Anterior cingulate cortex (tissue), 58 donors: ENCODE measurements around the gene FANK1.

Experiments
- DNase-seq, 58 donors: peaks; one replicate each; lab custom pipeline; 2025; lab: John Stamatoyannopoulos, UW

The FANK1 gene

GRCh38 chr10:125984346-125984745 is 88.0 kb downstream of the FANK1 start:
- no peak for DNase-seq

GRCh38 chr10:125984865-125985495 is 88.6 kb downstream of the FANK1 start:
- no peak for DNase-seq

GRCh38 chr10:125985557-125986240 is 89.3 kb downstream of the FANK1 start:
- no peak for DNase-seq

GRCh38 chr10:125989791-125990190 is 93.4 kb downstream of the FANK1 start:
- DNase-seq, result no peak

- DNase-seq, result no peak
Measured at GRCh38 chr10:125990974-125991373, 94.6 kb downstream of the FANK1 start.

GRCh38 chr10:125991392-125991791 is 95.0 kb downstream of the FANK1 start:
- DNase-seq, result no peak

- no peak for DNase-seq
Measured at GRCh38 chr10:125992254-125992653, 95.9 kb downstream of the FANK1 start.

GRCh38 chr10:125994601-125995000 is 98.2 kb downstream of the FANK1 start:
- no peak for DNase-seq

GRCh38 chr10:125995726-125996304 is 99.5 kb downstream of the FANK1 start:
- DNase-seq, result no peak

GRCh38 chr10:125997586-125997985 is 101.2 kb downstream of the FANK1 start:
- DNase-seq, result no peak

GRCh38 chr10:125999694-126000093 is 103.3 kb downstream of the FANK1 start:
- DNase-seq, result no peak

- no peak for DNase-seq
Measured at GRCh38 chr10:126001576-126001975, 105.2 kb downstream of the FANK1 start.

- DNase-seq, result no peak
Measured at GRCh38 chr10:126004752-126005151, 108.4 kb downstream of the FANK1 start.

- no peak for DNase-seq
Measured at GRCh38 chr10:126006264-126006663, 109.9 kb downstream of the FANK1 start.

GRCh38 chr10:126006906-126007305 is 110.5 kb downstream of the FANK1 start:
- no peak for DNase-seq

GRCh38 chr10:126009650-126010049 is 113.3 kb downstream of the FANK1 start:
- DNase-seq, result no peak

GRCh38 chr10:126011995-126012394 is 115.6 kb downstream of the FANK1 start:
- no peak for DNase-seq

- no peak for DNase-seq
Measured at GRCh38 chr10:126012485-126012884, 116.1 kb downstream of the FANK1 start.

- no peak for DNase-seq
Measured at GRCh38 chr10:126013489-126014281, 117.3 kb downstream of the FANK1 start.

GRCh38 chr10:126014309-126014708 is 117.9 kb downstream of the FANK1 start:
- no peak for DNase-seq

- DNase-seq, result no peak
Measured at GRCh38 chr10:126015413-126015812, 119.0 kb downstream of the FANK1 start.
